C1 segment of cervical spinal cord (tissue), 14 donors: ENCODE results near the gene ABCA3.
"Not testable (repeated sequence)": the region's sequence is repeated elsewhere in the genome, so short reads cannot be mapped to it uniquely, and the experiment has no call there.

Source experiments
- DNase-seq, 14 donors: peaks; one replicate each; lab custom pipeline; 2025; lab: John Stamatoyannopoulos, UW

The ABCA3 gene

GRCh38 chr16:2280981-2281542 lies 59.5 kb downstream of the ABCA3 start:
- DNase-seq: no peak

GRCh38 chr16:2280461-2280860 lies 60.1 kb downstream of the ABCA3 start:
- DNase-seq: no peak

GRCh38 chr16:2278956-2279800 lies 61.4 kb downstream of the ABCA3 start:
- DNase-seq: no peak

GRCh38 chr16:2278272-2278608 lies 62.3 kb downstream of the ABCA3 start:
- no peak for DNase-seq

GRCh38 chr16:2277466-2278271 lies 62.9 kb downstream of the ABCA3 start:
- no peak for DNase-seq

- DNase-seq: no peak
These were observed 63.9 kb downstream of the ABCA3 start for GRCh38 chr16:2276368-2277195.

GRCh38 chr16:2275476-2276367 lies 64.8 kb downstream of the ABCA3 start:
- no peak for DNase-seq

- no peak for DNase-seq
These were observed 66.6 kb downstream of the ABCA3 start for GRCh38 chr16:2273931-2274330.

GRCh38 chr16:2273484-2273883 lies 67.0 kb downstream of the ABCA3 start:
- DNase-seq: peak in 1 of 14 donors; percentile 36

- DNase-seq: no peak
These were observed 68.6 kb downstream of the ABCA3 start for GRCh38 chr16:2271848-2272461.

GRCh38 chr16:2270588-2271470 lies 69.7 kb downstream of the ABCA3 start:
- no peak for DNase-seq

- no peak for DNase-seq
These were observed 70.5 kb downstream of the ABCA3 start for GRCh38 chr16:2270070-2270462.

- peak; percentile 89 to 97 (median 94) for DNase-seq
These were observed 72.4 kb downstream of the ABCA3 start, which contains the start of gene RNPS1 for GRCh38 chr16:2267913-2268666. RNPS1 (minus strand) TSS chr16:2268126; CDS start chr16:2264643, 3,483 bp downstream.

- DNase-seq: peak in 2 of 14 donors; percentile 80 to 95
These were observed 73.0 kb downstream of the ABCA3 start for GRCh38 chr16:2267505-2267912.

- not testable (repeated sequence) for DNase-seq
These were observed 73.6 kb downstream of the ABCA3 start for GRCh38 chr16:2266887-2267286.

GRCh38 chr16:2263026-2263425 lies 77.5 kb downstream of the ABCA3 start:
- DNase-seq: not testable (repeated sequence)

GRCh38 chr16:2260250-2260649 lies 80.3 kb downstream of the ABCA3 start:
- DNase-seq: no peak

GRCh38 chr16:2258530-2258929 lies 82.0 kb downstream of the ABCA3 start:
- not testable (repeated sequence) for DNase-seq
